ENCODE data around the gene RAD50.

RAD50 gene

GRCh38 chr5:132646583-132647266 lies 89.9 kb downstream of the RAD50 start:
- no peak for TF ChIP-seq CTCF (conservative IDR thresholded peaks at IDR 0.05; ENCODE audit: low read depth, low read length)
- DNase-seq (ENCODE audit: low read depth), result no peak
- H3K4me3 ChIP-seq (ENCODE audit: low read depth, low read length), result no peak overlapping the region

- no peak for TF ChIP-seq CTCF (conservative IDR thresholded peaks at IDR 0.05; ENCODE audit: low read depth, low read length)
- no peak for DNase-seq (ENCODE audit: low read depth)
- H3K4me3 ChIP-seq (ENCODE audit: low read depth, low read length), result no peak overlapping the region
Observed at GRCh38 chr5:132647473-132647872, 90.7 kb downstream of the RAD50 start.

GRCh38 chr5:132648355-132648754 lies 91.6 kb downstream of the RAD50 start:
- no peak for TF ChIP-seq CTCF (conservative IDR thresholded peaks at IDR 0.05; ENCODE audit: low read depth, low read length)
- H3K4me3 ChIP-seq (ENCODE audit: low read depth, low read length), result no peak overlapping the region
- no peak for DNase-seq (ENCODE audit: low read depth)

GRCh38 chr5:132651838-132652469 lies 95.2 kb downstream of the RAD50 start:
- H3K4me3 ChIP-seq (ENCODE audit: low read depth, low read length), result no peak overlapping the region
- no peak for TF ChIP-seq CTCF (conservative IDR thresholded peaks at IDR 0.05; ENCODE audit: low read depth, low read length)
- no peak for DNase-seq (ENCODE audit: low read depth)

- TF ChIP-seq CTCF (conservative IDR thresholded peaks at IDR 0.05; ENCODE audit: low read depth, low read length), result peak; percentile 18
- no peak overlapping the region for H3K4me3 ChIP-seq (ENCODE audit: low read depth, low read length)
- peak; percentile 16 for DNase-seq (ENCODE audit: low read depth)
Observed at GRCh38 chr5:132653716-132654115, 96.9 kb downstream of the RAD50 start.

GRCh38 chr5:132655821-132656773 lies 99.3 kb downstream of the RAD50 start:
- TF ChIP-seq CTCF (conservative IDR thresholded peaks at IDR 0.05; ENCODE audit: low read depth, low read length), result no peak
- DNase-seq (ENCODE audit: low read depth), result no peak
- peak overlapping the region; percentile 46 for H3K4me3 ChIP-seq (ENCODE audit: low read depth, low read length)

Measured in choroid plexus epithelial cell (primary cell).